ENCODE measurements around the gene UBC. TPM values are rescaled to one million over a fixed set of nuclear protein-coding genes. Genes with fewer than 3 reads are reported as not detected.

UBC gene
- total RNA-seq (2014; rRNA removed; shearing (Covaris generic); ENCODE audit: low replicate concordance), result 1,042 and 1,166 TPM in 2 replicates

GRCh38 chr12:124914392-124915238, at the start of gene UBC:
UBC (minus strand) TSS chr12:124914650; CDS start chr12:124913771, 879 bp downstream.
- Histone ChIP-seq H3K9me3 (0 out of 2 replicates have a peak, but pooled peaks cover 1% of the 10 kb centered on the region), H3K36me3 (peaks cover 22% of the 10 kb centered on the region), H3K4me3 (peak within 1 kb of the TSS; percentile 100), H3K27me3 (no peaks in the 10 kb centered on the region)
- DNase-seq, result peak; percentile 90

- Histone ChIP-seq H3K36me3 (peaks cover 44% of the 10 kb centered on the region), H3K4me3 (no peak overlapping the region), H3K9me3 (no peaks in the 10 kb centered on the region), H3K27me3 (no peaks in the 10 kb centered on the region)
- no peak for DNase-seq
These were observed 48.8 kb upstream of the UBC start for GRCh38 chr12:124963211-124963610.

- H3K9me3 ChIP-seq, result no peaks in the 10 kb centered on the region
- DNase-seq, result no peak
- no peaks in the 10 kb centered on the region for H3K27me3 ChIP-seq
- no peak overlapping the region for H3K4me3 ChIP-seq
- peaks cover 54% of the 10 kb centered on the region for H3K36me3 ChIP-seq
These were observed 46.6 kb upstream of the UBC start for GRCh38 chr12:124961055-124961454.

- Histone ChIP-seq H3K36me3 (peaks cover 51% of the 10 kb centered on the region), H3K9me3 (no peaks in the 10 kb centered on the region), H3K4me3 (no peak overlapping the region), H3K27me3 (no peaks in the 10 kb centered on the region)
- DNase-seq, result no peak
These were observed 42.1 kb upstream of the UBC start for GRCh38 chr12:124956571-124956970.

GRCh38 chr12:124954771-124955170, 40.3 kb upstream of the UBC start:
- no peak for DNase-seq
- peaks cover 36% of the 10 kb centered on the region for H3K36me3 ChIP-seq
- no peaks in the 10 kb centered on the region for H3K9me3 ChIP-seq
- no peaks in the 10 kb centered on the region for H3K27me3 ChIP-seq
- no peak overlapping the region for H3K4me3 ChIP-seq

GRCh38 chr12:124953689-124954405, 39.4 kb upstream of the UBC start:
- H3K27me3 ChIP-seq, result no peaks in the 10 kb centered on the region
- no peak for DNase-seq
- H3K9me3 ChIP-seq, result no peaks in the 10 kb centered on the region
- no peak overlapping the region for H3K4me3 ChIP-seq
- H3K36me3 ChIP-seq, result peaks cover 31% of the 10 kb centered on the region

- Histone ChIP-seq H3K9me3 (no peaks in the 10 kb centered on the region), H3K36me3 (peaks cover 24% of the 10 kb centered on the region), H3K4me3 (no peak overlapping the region), H3K27me3 (no peaks in the 10 kb centered on the region)
- DNase-seq, result no peak
These were observed 38.4 kb upstream of the UBC start for GRCh38 chr12:124952801-124953200.

GRCh38 chr12:124952295-124952694, 37.8 kb upstream of the UBC start:
- H3K36me3 ChIP-seq, result peaks cover 22% of the 10 kb centered on the region
- H3K4me3 ChIP-seq, result no peak overlapping the region
- no peaks in the 10 kb centered on the region for H3K9me3 ChIP-seq
- no peaks in the 10 kb centered on the region for H3K27me3 ChIP-seq
- DNase-seq, result no peak

GRCh38 chr12:124949779-124950728, 35.6 kb upstream of the UBC start:
- peaks cover 10% of the 10 kb centered on the region for H3K36me3 ChIP-seq
- no peak for DNase-seq

GRCh38 chr12:124949066-124949465, 34.6 kb upstream of the UBC start:
- no peak for DNase-seq

More at GRCh38 chr12:124949779-124950728, 35.6 kb upstream of the UBC start:
- H3K27me3 ChIP-seq, result no peaks in the 10 kb centered on the region
- H3K4me3 ChIP-seq, result no peak overlapping the region
- no peaks in the 10 kb centered on the region for H3K9me3 ChIP-seq

GRCh38 chr12:124947561-124948398, 33.3 kb upstream of the UBC start:
- Histone ChIP-seq H3K4me3 (no peak overlapping the region), H3K27me3 (no peaks in the 10 kb centered on the region), H3K9me3 (no peaks in the 10 kb centered on the region), H3K36me3 (peaks cover 10% of the 10 kb centered on the region)
- DNase-seq, result no peak

More at GRCh38 chr12:124949066-124949465, 34.6 kb upstream of the UBC start:
- Histone ChIP-seq H3K36me3 (peaks cover 4% of the 10 kb centered on the region), H3K4me3 (no peak overlapping the region), H3K27me3 (no peaks in the 10 kb centered on the region), H3K9me3 (no peaks in the 10 kb centered on the region)

GRCh38 chr12:124947013-124947412, 32.6 kb upstream of the UBC start:
- DNase-seq, result no peak
- Histone ChIP-seq H3K4me3 (no peak overlapping the region), H3K27me3 (no peaks in the 10 kb centered on the region), H3K36me3 (peaks cover 13% of the 10 kb centered on the region), H3K9me3 (no peaks in the 10 kb centered on the region)

- Histone ChIP-seq H3K27me3 (no peaks in the 10 kb centered on the region), H3K9me3 (no peaks in the 10 kb centered on the region), H3K4me3 (no peak overlapping the region), H3K36me3 (peaks cover 10% of the 10 kb centered on the region)
- no peak for DNase-seq
These were observed 32.0 kb upstream of the UBC start for GRCh38 chr12:124946447-124946793.

GRCh38 chr12:124941170-124941527, 26.7 kb upstream of the UBC start:
- no peaks in the 10 kb centered on the region for H3K27me3 ChIP-seq
- H3K36me3 ChIP-seq, result peaks cover 10% of the 10 kb centered on the region
- no peak overlapping the region; the same call in 1 of the 2 replicates for H3K4me3 ChIP-seq
- H3K9me3 ChIP-seq, result no peaks in the 10 kb centered on the region
- DNase-seq, result no peak

GRCh38 chr12:124940393-124941169, 26.1 kb upstream of the UBC start:
- DNase-seq, result peak; percentile 92
- H3K4me3 ChIP-seq, result peak overlapping the region; percentile 9; the same call in 1 of the 2 replicates

More at GRCh38 chr12:124940393-124941169, 26.1 kb upstream of the UBC start:
- H3K9me3 ChIP-seq, result no peaks in the 10 kb centered on the region
- H3K27me3 ChIP-seq, result no peaks in the 10 kb centered on the region
- peaks cover 10% of the 10 kb centered on the region for H3K36me3 ChIP-seq

All from MG63 (cell line).